Thyroid gland (tissue), 4 donors: ENCODE results near the gene OR2W3. TPM values are rescaled to one million over a fixed set of nuclear protein-coding genes. Genes with fewer than 3 reads are reported as not detected.

ENCODE experiments used
- DNase-seq, 2 donors: peaks; one replicate each; pipeline ENCODE4 v3.0.0-alpha.2; 2019
- H3K27ac ChIP-seq, 3 donors: fragments of 200-600 bp; sonication (generic); 1 replicate in 2 of 3; 2 replicates in 1 of 3; pipeline ENCODE4 v1.5.1; 2016 to 2019; ENCODE audit warnings: mild to moderate bottlenecking in 1 of 3, moderate library complexity in 1 of 3
- H3K27me3 ChIP-seq: fragments of 200-600 bp; sonication (generic); one replicate; pipeline ENCODE4 v1.5.1; 2019
- H3K36me3 ChIP-seq, 2 donors: fragments of 200-600 bp; sonication (generic); one replicate each; pipeline ENCODE4 v1.5.1; 2016 to 2019
- H3K4me1 ChIP-seq, 2 donors: fragments of 200-600 bp; sonication (generic); one replicate each; pipeline ENCODE4 v1.5.1; 2017 to 2019
- H3K4me3 ChIP-seq, 3 donors: fragments of 200-600 bp; sonication (generic); replicated peaks in 1 of 3; 1 replicate in 2 of 3; 2 replicates in 1 of 3; pipeline ENCODE4 v1.5.1; 2016; ENCODE audit warnings: mild to moderate bottlenecking in 1 of 3
- H3K9me3 ChIP-seq: fragments of 200-600 bp; sonication (generic); one replicate; pipeline ENCODE4 v1.5.1; 2017
- POLR2A ChIP-seq, 2 donors: fragments of 450-650 bp; IDR thresholded peaks; one replicate each; pipeline ENCODE4 v1.6.1; 2017; ENCODE audit warnings: antibody characterized with exemption in 2 of 2, mild to moderate bottlenecking in 2 of 2, moderate library complexity in 1 of 2
- WGBS, 2 donors: methylation state at CpG; one replicate each; pipeline ENCODE4 v1.1.5; 2017; 5-methylcytosine and 5-hydroxymethylcytosine counted together
- intact Hi-C: fragments of 100-400 bp; cut with DNase I; formaldehyde crosslinking; loops from one replicate; pipeline ENCODE4 v1.15.1; 2023
- total RNA-seq, 4 donors: library from RNA; depleted of rRNA; stranded (reverse); fragments of >200 nt; gene quantifications; one replicate each; pipeline ENCODE4 v1.2.3, GENCODE V29; 2016
- TF ChIP-seq, protein P1 (sequence below), 6 experiments: fragments of 200-600 bp in 3 of 6; fragments of 450-650 bp in 3 of 6; sonication (generic) in 3 of 6; IDR thresholded peaks; one replicate each; pipeline ENCODE4 v1.5.1; 2016 to 2019; ENCODE audit warnings: antibody characterized with exemption in 6 of 6, mild to moderate bottlenecking in 2 of 6, inconsistent platforms in 1 of 6, moderate library complexity in 1 of 6

OR2W3 gene
- total RNA-seq, 4 donors from 2014 or later = 2.8 to 25.8 (median 6.0) TPM

DNA sequence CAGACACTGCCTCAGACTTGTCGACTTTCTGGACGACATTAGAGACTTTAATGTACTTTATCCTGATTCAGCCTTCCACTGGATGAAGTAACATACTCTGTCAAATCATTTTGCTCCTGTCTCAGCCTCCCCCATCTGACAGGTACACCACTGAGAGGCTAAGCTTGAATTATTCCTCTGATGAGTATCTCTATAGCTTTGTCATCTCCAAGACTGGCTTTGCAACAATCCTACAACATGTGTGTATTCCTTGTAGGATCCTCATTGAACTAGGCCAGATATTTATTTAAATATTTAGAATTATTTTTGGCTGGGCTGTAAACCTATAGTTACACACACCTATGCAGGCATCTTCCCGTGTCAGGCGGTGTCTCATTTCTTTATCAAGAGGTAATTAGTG, 39.5 kb upstream of the OR2W3 start:
- intact Hi-C loops = no loop called here
- H3K27me3 ChIP-seq = no peaks in the 10 kb centered on the region
- 91 to 93% methylated on average over 4 of the region's 4 CpGs for WGBS, 2 donors
- no peak overlapping the region for H3K4me3 ChIP-seq
- DNase-seq = no peak
- no peak overlapping the region for H3K27ac ChIP-seq
- H3K4me1 ChIP-seq = peaks cover 4 to 16% of the 10 kb centered on the region in 2 donors
- TF ChIP-seq, protein P1, sequence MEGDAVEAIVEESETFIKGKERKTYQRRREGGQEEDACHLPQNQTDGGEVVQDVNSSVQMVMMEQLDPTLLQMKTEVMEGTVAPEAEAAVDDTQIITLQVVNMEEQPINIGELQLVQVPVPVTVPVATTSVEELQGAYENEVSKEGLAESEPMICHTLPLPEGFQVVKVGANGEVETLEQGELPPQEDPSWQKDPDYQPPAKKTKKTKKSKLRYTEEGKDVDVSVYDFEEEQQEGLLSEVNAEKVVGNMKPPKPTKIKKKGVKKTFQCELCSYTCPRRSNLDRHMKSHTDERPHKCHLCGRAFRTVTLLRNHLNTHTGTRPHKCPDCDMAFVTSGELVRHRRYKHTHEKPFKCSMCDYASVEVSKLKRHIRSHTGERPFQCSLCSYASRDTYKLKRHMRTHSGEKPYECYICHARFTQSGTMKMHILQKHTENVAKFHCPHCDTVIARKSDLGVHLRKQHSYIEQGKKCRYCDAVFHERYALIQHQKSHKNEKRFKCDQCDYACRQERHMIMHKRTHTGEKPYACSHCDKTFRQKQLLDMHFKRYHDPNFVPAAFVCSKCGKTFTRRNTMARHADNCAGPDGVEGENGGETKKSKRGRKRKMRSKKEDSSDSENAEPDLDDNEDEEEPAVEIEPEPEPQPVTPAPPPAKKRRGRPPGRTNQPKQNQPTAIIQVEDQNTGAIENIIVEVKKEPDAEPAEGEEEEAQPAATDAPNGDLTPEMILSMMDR (IDR thresholded peaks at IDR 0.05) = no peak
- no peak for TF ChIP-seq POLR2A (IDR thresholded peaks at IDR 0.05)
- H3K36me3 ChIP-seq = no peaks in the 10 kb centered on the region
- no peaks in the 10 kb centered on the region for H3K9me3 ChIP-seq

DNA sequence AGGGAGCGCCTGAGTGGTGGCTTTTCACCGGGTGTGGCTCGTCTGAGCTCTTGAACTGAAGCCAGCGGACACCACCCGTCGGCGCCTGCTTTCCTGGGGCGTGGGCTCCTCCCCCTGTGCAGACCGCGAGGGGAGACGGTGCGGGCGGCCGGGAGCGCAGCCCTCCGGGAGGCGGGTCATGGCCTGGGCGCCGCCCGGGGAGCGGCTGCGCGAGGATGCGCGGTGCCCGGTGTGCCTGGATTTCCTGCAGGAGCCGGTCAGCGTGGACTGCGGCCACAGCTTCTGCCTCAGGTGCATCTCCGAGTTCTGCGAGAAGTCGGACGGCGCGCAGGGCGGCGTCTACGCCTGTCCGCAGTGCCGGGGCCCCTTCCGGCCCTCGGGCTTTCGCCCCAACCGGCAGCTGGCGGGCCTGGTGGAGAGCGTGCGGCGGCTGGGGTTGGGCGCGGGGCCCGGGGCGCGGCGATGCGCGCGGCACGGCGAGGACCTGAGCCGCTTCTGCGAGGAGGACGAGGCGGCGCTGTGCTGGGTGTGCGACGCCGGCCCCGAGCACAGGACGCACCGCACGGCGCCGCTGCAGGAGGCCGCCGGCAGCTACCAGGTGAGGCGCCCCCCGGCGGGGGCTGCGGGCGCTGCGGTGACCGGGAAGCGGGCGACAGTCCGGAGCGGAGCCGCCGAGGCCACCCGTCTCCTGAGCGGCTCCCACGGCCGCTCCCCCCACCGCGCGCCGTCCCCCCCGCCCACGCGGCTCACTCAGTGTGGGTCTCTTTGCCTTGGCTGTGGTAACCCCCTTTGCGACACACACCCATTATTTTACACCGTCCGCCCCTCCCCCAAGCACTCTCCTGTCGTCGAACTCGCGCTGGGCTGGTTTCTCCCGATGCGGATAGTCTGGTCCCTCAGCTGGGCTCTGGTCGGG, 38.1 kb upstream of the OR2W3 start, which contains the start of gene TRIM58:
TRIM58 (plus strand) TSS at position 119 of the 916 bp plus-strand sequence; CDS start at position 179, 60 bp downstream.
- Histone ChIP-seq H3K4me1 (peaks cover under 1 to 4% of the 10 kb centered on the region in 2 donors), H3K27me3 (no peaks in the 10 kb centered on the region), H3K27ac (peak within 1 kb of the TSS; percentile 72 to 86 (median 81)), H3K4me3 (peak within 1 kb of the TSS; percentile 56 to 80 (median 69)), H3K36me3 (peaks cover 0 to 4% of the 10 kb centered on the region in 2 donors), H3K9me3 (no peaks in the 10 kb centered on the region)
- peak; percentile 75 to 80 for DNase-seq
- WGBS, 2 donors = 1% methylated on average over 21 to 37 of the region's 109 CpGs
- intact Hi-C loops = no loop called here
- TF ChIP-seq, protein P1 (IDR thresholded peaks at IDR 0.05) = peak in 4 of 6 experiments; percentile 51 to 71 (median 60)
- TF ChIP-seq POLR2A (IDR thresholded peaks at IDR 0.05) = peak in 1 of 2 donors; percentile 78

DNA sequence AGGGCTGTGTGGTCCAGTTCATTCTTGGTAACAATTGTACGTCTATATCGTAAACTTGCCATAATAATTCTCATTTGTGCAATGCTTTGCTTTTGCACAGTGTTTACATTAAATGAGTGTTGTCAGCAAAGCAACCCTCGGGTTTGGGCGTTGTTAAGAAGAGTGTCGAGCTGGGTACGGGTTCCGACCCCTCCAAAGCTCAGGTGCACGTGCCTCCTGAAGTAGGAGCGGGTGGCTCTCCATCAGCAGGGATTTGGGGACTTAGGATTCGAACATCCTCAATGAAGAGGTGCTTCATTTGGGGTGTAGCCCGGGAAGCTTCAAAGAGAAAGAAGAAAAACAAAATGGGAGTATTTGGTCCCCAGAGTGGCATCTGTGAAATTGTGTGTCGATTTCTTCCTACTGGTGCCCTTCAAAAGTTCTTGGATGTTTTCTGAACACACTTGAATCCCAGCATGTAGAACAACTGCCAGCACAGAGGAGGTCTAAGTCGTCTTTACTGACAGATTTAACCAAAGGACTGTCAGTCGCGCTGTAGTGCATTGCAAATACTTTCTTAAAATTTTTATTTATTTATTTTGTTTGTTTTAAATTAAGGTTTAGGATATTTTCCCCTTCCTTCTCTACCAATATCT, 37.3 kb upstream of the OR2W3 start:
- Histone ChIP-seq H3K9me3 (no peaks in the 10 kb centered on the region), H3K27ac (peak overlapping the region; percentile 72 to 86 (median 81)), H3K27me3 (no peaks in the 10 kb centered on the region), H3K36me3 (peaks cover 0 to 8% of the 10 kb centered on the region in 2 donors), H3K4me1 (peaks cover 0 to 2% of the 10 kb centered on the region in 2 donors), H3K4me3 (peak overlapping the region; percentile 56 to 80 (median 69))
- TF ChIP-seq, protein P1 (IDR thresholded peaks at IDR 0.05) = no peak
- peak in 1 of 2 donors; percentile 16 for TF ChIP-seq POLR2A (IDR thresholded peaks at IDR 0.05)
- intact Hi-C loops = no loop called here
- peak; percentile 31 to 35 for DNase-seq
- 14 to 24% methylated on average over 15 of the region's 15 CpGs for WGBS, 2 donors

DNA sequence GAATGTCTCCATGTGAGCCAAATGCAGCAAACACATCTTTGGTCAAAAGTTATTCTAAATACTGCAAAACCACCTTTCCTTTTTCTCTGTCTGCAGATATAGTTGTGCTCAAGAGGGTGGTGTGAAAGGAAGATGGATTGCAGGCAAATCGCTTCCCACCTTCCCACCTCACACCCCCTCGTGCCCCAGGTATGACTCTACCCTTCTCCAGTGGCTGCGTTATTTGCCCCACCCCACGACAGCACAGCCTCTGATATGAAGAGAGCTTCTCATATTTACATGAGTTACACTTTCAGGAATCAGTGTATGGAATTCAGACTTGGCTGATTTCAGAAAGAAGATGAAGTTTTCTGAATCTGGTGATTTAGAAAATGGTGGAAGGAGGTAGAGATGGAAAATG, 32.6 kb upstream of the OR2W3 start:
- intact Hi-C loops = no loop called here
- no peak overlapping the region for H3K27ac ChIP-seq

More for the DNA sequence above, 32.6 kb upstream of the OR2W3 start:
- 82 to 88% methylated on average over 4 of the region's 4 CpGs for WGBS, 2 donors
- Histone ChIP-seq H3K4me1 (no peaks in the 10 kb centered on the region), H3K36me3 (peaks cover 19 to 23% of the 10 kb centered on the region in 2 donors), H3K27me3 (no peaks in the 10 kb centered on the region), H3K4me3 (no peak overlapping the region), H3K9me3 (no peaks in the 10 kb centered on the region)
- no peak for TF ChIP-seq POLR2A (IDR thresholded peaks at IDR 0.05)
- TF ChIP-seq, protein P1 (IDR thresholded peaks at IDR 0.05) = no peak
- no peak for DNase-seq
